Activated CD8-positive, alpha-beta memory T cell treated with anti-CD3 and anti-CD28 coated beads for 4 hours (primary cell): ENCODE results near the gene SLC6A11.

Experiments used
- DNase-seq, 2 donors: peaks; one replicate each; pipeline ENCODE4 v3.0.0-alpha.2; 2020; ENCODE audit warnings: low read depth in 2 of 2

The SLC6A11 gene

GRCh38 chr3:10816019-10816862 is at the start of gene SLC6A11:
Gene SLC6A11, plus strand, starts transcription at chr3:10816228. Its CDS starts 38 bp downstream, at chr3:10816266.
- DNase-seq: no peak

GRCh38 chr3:10768708-10769394 is 47.2 kb upstream of the SLC6A11 start:
- DNase-seq: no peak

DNA sequence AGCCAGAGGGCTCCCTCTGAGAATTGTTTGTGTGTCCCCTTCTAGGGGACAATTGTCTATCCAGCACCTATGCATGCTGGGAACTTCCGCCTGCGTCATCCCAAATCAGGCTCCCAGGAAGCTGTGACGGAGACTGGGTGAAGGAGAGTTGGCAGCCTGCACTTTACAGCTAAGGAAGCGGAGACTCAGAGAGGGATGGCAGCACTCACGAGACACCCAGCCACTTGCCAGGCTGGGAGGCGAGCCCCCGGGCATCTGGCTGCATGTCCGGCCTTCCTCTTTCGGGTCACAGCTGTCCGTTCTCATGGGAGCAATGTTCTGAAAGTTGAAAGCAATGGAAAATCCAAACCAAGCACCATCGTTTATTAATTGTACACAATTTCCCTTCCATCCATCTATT is 45.5 kb upstream of the SLC6A11 start:
- DNase-seq: no peak

GRCh38 chr3:10770981-10771380 is 45.0 kb upstream of the SLC6A11 start:
- DNase-seq: no peak

DNA sequence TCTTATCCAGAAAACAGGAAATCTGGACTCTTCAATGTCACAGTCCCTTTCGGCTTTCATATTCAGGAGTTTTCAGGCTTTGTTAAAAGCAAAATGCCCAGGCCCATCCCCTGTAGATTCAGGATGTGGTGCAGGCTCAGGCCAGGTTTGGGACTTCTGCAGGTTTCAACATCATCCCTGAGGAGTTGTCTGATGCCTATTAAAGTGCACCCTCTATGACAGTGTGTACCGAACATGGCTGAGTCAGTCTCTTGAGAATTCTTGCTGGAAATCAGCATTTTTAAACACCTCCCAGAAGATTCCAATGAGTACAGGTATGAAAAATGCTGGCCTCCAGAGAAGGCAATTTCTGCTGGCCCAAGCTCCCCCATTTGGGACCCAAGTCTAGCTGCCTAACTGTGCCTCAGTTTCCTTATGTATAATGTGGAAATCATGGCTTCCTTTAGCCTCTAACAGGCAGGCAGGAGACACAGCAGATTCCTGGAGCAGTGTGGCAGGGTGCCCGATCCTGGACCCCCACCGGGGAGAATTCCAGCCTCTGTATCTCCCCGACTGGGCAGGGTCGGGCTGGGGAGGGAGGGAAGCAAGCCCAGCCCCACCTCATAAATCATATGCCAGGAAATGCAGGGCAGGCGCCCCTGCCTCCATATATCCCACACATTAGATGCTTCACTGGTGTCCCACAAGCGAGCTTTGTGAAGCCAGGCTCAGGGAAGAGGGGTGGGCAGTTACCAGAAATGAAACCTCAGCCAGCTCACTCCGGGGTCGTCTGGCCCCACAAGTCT is 44.4 kb upstream of the SLC6A11 start:
- DNase-seq: no peak

- DNase-seq: no peak
These were observed 43.5 kb upstream of the SLC6A11 start for GRCh38 chr3:10772271-10773161.

GRCh38 chr3:10774129-10774670 is 41.8 kb upstream of the SLC6A11 start:
- no peak for DNase-seq

GRCh38 chr3:10774825-10775224 is 41.2 kb upstream of the SLC6A11 start:
- no peak for DNase-seq

- no peak for DNase-seq
These were observed 40.8 kb upstream of the SLC6A11 start for GRCh38 chr3:10775259-10775658.

GRCh38 chr3:10775828-10776227 is 40.2 kb upstream of the SLC6A11 start:
- DNase-seq: no peak

DNA sequence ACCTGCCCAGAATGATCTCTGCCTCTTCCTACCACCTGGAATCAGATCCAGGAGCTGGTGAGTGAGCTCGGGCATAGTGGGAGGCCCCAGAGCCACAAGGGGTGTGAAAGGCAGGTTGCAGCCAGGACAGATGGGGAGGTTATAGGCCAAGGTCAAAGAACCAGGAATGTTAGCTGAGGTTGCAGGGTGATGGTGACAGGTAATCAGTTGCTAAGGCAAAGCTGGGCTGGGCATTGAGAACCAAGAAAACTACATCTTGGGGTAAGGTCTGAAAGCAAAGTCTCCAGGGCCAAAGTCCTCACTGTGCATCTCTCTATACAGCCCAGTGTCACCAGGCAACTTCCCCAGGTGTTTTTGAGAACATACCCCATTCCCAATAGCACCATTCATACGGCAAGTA is 38.4 kb upstream of the SLC6A11 start:
- DNase-seq: no peak

GRCh38 chr3:10778492-10779292 is 37.3 kb upstream of the SLC6A11 start:
- DNase-seq: no peak

GRCh38 chr3:10779293-10779805 is 36.7 kb upstream of the SLC6A11 start:
- no peak for DNase-seq

GRCh38 chr3:10780243-10780642 is 35.8 kb upstream of the SLC6A11 start:
- DNase-seq: no peak

GRCh38 chr3:10780922-10781321 is 35.1 kb upstream of the SLC6A11 start:
- no peak for DNase-seq

GRCh38 chr3:10781981-10782380 is 34.0 kb upstream of the SLC6A11 start:
- no peak for DNase-seq

DNA sequence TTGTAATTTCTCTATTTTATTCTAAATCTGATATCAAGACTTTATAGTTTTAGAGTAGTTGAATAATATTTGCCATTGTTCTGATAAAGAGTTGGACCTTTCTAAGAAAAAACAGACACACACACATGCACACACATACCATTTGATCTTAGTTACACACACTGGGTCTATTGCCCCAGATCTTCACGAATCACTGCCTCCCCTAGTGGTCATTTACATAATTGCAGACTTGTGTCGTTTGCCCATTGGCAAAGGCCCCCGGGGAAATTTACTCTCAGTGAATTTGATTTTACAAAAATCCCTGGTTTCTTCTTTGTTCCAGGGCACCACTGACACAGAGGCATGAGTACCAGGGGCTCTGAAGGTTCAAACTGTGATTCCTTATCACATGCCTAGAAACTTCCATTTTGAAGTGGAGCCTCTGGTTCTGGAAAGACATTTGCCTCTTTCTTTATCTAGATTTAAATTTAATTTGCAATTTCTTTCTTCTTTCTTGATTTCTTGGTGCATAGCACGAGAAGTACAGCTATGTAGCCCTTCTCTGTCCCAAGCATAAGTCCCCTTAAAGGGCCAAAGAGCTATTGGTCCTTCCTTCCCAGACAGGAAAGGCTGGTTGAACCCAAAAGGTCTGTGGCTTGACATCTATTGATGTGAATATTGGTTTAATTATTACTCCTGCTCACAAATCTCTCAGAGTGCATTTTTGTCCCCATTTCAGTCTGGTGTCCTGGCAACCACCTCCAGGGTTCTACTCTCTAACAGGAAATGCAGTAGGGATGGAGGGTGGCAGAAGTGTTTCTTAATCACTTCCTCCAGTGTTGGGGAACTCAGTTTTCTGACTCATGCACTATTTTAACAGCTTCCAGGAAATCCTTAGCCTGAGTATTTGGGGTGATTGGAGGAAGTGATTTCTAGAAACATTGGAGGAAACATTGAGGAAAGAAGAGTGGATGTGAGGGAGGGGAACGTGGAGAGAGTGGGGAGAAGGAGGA is 32.4 kb upstream of the SLC6A11 start:
- DNase-seq: no peak

- DNase-seq: no peak
These were observed 29.4 kb upstream of the SLC6A11 start for GRCh38 chr3:10786640-10787039.

DNA sequence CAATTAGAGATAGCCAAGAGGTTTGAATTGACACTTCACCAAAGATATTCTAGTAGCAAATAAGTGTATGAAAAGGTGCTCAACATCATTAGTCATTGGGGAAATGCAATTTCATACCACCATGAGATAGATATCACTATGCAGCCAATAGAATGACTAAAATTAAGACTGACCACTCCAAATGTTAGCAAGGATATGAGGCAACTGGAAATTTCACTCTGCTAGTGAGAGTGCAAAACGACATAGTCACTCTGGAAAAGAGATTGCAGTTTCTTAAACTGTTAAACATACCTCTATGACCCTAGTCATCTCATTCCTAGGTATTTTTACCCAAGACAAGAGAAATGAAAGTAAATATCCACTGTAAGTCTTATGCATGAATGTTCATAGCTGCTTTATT is 27.6 kb upstream of the SLC6A11 start:
- DNase-seq: no peak
